ENCODE measurements around the gene FAM13B.

DNA sequence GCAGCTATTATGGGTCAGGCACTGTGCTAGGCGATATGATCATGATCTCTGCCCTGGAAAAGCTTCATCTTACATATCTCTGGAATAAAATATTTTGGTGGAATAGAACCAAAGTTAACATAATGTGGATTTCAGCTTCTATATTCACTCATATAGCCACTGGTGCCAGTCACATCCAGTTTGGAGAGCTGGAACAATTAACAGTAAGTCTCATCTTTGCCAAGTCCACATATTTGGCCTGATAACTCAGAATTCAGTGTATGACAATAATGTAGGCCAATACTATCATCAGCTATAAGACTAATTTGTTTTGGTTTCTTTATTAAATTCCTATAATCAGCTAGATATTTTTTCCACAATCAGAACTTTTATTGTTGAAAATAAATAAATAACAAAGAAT lies 5.9 kb upstream of the FAM13B start:
- TF ChIP-seq, protein P1, sequence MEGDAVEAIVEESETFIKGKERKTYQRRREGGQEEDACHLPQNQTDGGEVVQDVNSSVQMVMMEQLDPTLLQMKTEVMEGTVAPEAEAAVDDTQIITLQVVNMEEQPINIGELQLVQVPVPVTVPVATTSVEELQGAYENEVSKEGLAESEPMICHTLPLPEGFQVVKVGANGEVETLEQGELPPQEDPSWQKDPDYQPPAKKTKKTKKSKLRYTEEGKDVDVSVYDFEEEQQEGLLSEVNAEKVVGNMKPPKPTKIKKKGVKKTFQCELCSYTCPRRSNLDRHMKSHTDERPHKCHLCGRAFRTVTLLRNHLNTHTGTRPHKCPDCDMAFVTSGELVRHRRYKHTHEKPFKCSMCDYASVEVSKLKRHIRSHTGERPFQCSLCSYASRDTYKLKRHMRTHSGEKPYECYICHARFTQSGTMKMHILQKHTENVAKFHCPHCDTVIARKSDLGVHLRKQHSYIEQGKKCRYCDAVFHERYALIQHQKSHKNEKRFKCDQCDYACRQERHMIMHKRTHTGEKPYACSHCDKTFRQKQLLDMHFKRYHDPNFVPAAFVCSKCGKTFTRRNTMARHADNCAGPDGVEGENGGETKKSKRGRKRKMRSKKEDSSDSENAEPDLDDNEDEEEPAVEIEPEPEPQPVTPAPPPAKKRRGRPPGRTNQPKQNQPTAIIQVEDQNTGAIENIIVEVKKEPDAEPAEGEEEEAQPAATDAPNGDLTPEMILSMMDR (IDR thresholded peaks at IDR 0.05; ENCODE audit: low read depth, low read length, poor library complexity, severe bottlenecking): no peak
- TF ChIP-seq EZH2phosphoT487 (IDR thresholded peaks at IDR 0.05; ENCODE audit: borderline replicate concordance, low read length): no peak

All from DOHH2 (cell line).